OCI-LY7 (cell line): ENCODE data around the gene MAP2K2. TPM values are rescaled to one million over a fixed set of nuclear protein-coding genes. Genes with fewer than 3 reads are reported as not detected.

Experiments used
- BruUV-seq: library from RNA; stranded (reverse); fragments of 400-500 nt; replicated peaks from 2 replicates; lab custom pipeline; 2021; lab: Mats Ljungman, UMichigan
- CTCF ChIA-PET: fragments of 300-600 bp; sonication (Branson Sonifier 250); formaldehyde crosslinking; loops from one replicate; lab custom pipeline; 2022; ENCODE audit warnings: antibody characterized with exemption; ENCODE audit not compliant: unreplicated experiment; lab: Charles Lee
- POLR2A ChIA-PET: fragments of 300-600 bp; sonication (Branson Sonifier 250); formaldehyde crosslinking; loops from one replicate; lab custom pipeline; 2022; ENCODE audit warnings: antibody characterized with exemption; lab: Charles Lee
- DNase-seq: peaks from one replicate; pipeline ENCODE4 v3.0.0-alpha.2; 2015; ENCODE audit warnings: low spot score
- H2AFZ ChIP-seq: fragments of 200-600 bp; sonication (generic), shearing (Covaris generic); 2 replicates; pipeline ENCODE4 v1.6.1; 2014; ENCODE audit warnings: mild to moderate bottlenecking, antibody characterized with exemption, low read length, moderate library complexity
- H3K27ac ChIP-seq: fragments of 200-600 bp; sonication (generic); 2 replicates; pipeline ENCODE4 v1.5.1; 2014; ENCODE audit warnings: mixed run types, low read depth, mild to moderate bottlenecking, moderate library complexity, low read length, inconsistent platforms; ENCODE audit not compliant: poor library complexity, severe bottlenecking
- H3K36me3 ChIP-seq: fragments of 200-600 bp; sonication (generic); 2 replicates; pipeline ENCODE4 v1.6.1; 2014; ENCODE audit warnings: mild to moderate bottlenecking, antibody characterized with exemption, low read length, moderate library complexity, mixed read lengths; ENCODE audit not compliant: insufficient read depth
- H3K4me1 ChIP-seq: fragments of 200-600 bp; sonication (generic); 2 replicates; pipeline ENCODE4 v1.5.1; 2014; ENCODE audit warnings: mild to moderate bottlenecking, low read length; ENCODE audit not compliant: insufficient read depth, poor library complexity, severe bottlenecking
- H3K4me2 ChIP-seq: fragments of 200-600 bp; sonication (generic); 2 replicates; pipeline ENCODE4 v1.6.1; 2014; ENCODE audit warnings: mild to moderate bottlenecking, low read length
- H3K4me3 ChIP-seq: fragments of 200-600 bp; sonication (generic); 2 replicates; pipeline ENCODE4 v1.5.1; 2014; ENCODE audit warnings: mild to moderate bottlenecking, low read depth, low read length; ENCODE audit not compliant: poor library complexity, severe bottlenecking
- H3K79me2 ChIP-seq: fragments of 200-600 bp; sonication (generic); 2 replicates; pipeline ENCODE4 v1.6.1; 2016; ENCODE audit warnings: low read depth, mild to moderate bottlenecking, low read length, moderate library complexity, mixed read lengths; ENCODE audit not compliant: insufficient read depth
- H3K9me2 ChIP-seq: fragments of 200-600 bp; sonication (generic); 2 replicates; pipeline ENCODE4 v1.6.1; 2016; ENCODE audit warnings: mild to moderate bottlenecking, low read length, mixed read lengths; ENCODE audit not compliant: insufficient read depth
- H3K9me3 ChIP-seq: fragments of 200-600 bp; sonication (generic); 2 replicates; pipeline ENCODE4 v1.6.1; 2014; ENCODE audit warnings: mild to moderate bottlenecking, mixed run types, low read length, mixed read lengths
- H4K20me1 ChIP-seq: fragments of 200-600 bp; sonication (generic); 2 replicates; pipeline ENCODE4 v1.6.1; 2014; ENCODE audit warnings: mild to moderate bottlenecking, antibody characterized with exemption, low read length, moderate library complexity, mixed read lengths; ENCODE audit not compliant: insufficient read depth
- CTCF ChIP-seq: fragments of 200-600 bp; sonication (generic); conservative IDR thresholded peaks from 2 replicates; pipeline ENCODE4 v1.5.1; 2014; ENCODE audit warnings: mild to moderate bottlenecking, antibody characterized with exemption, low read length, moderate library complexity, mixed read lengths
- EZH2phosphoT487 ChIP-seq: fragments of 200-600 bp; sonication (generic); IDR thresholded peaks from 2 replicates; pipeline ENCODE4 v1.6.1; 2018; ENCODE audit warnings: low read depth, borderline replicate concordance, mild to moderate bottlenecking, mixed run types, antibody characterized with exemption, low read length, moderate library complexity, mixed read lengths
- intact Hi-C: fragments of 100-400 bp; cut with micrococcal nuclease; formaldehyde crosslinking; loops from one replicate; pipeline ENCODE4 v1.10.0; 2022; ENCODE audit not compliant: unreplicated experiment
- total RNA-seq, 2 experiments: library from RNA; depleted of rRNA in 1 of 2; stranded (reverse); fragments of >200 nt in 1 of 2; shearing (Covaris generic) in 1 of 2; gene quantifications; 2 replicates each; pipeline ENCODE4 v1.2.3, GENCODE V29; 2014 to 2022

MAP2K2 gene
- total RNA-seq, 2 experiments from 2014 or later: 105 to 116 TPM

GRCh38 chr19:4140237-4140711, 16.4 kb upstream of the MAP2K2 start:
- Histone ChIP-seq H4K20me1 (no peaks in the 10 kb centered on the region), H3K27ac (no peak overlapping the region), H3K9me2 (no peaks in the 10 kb centered on the region), H3K4me3 (peak overlapping the region; percentile 14), H3K4me1 (peaks cover 8% of the 10 kb centered on the region), H3K9me3 (no peaks in the 10 kb centered on the region), H2AFZ (peak overlapping the region; percentile 96), H3K36me3 (no peaks in the 10 kb centered on the region), H3K4me2 (peak overlapping the region; percentile 52), H3K79me2 (no peaks in the 10 kb centered on the region)
- DNase-seq: peak; percentile 85
- POLR2A ChIA-PET: interaction anchor here (0.7 kb wide), 2 partner anchors 138 to 332 kb away, joined by 3 to 4 read pairs; partner anchors contain the start of gene HDGFL2
- TF ChIP-seq CTCF (peak; percentile 66; the same call in 1 of the 2 replicates), EZH2phosphoT487 (no peak)
- no TSS peak for BruUV-seq
- intact Hi-C loops: loop anchor here (1.0 kb wide), 1 partner anchor 46 kb away; no protein-coding TSS in a partner anchor
- CTCF ChIA-PET: no interaction called here

- intact Hi-C loops: loop anchor here (1.0 to 5.0 kb wide), 3 partner anchors 47 to 153 kb away; partner anchors contain the start of gene ZBTB7A
- peak overlapping the region; percentile 96; the same call in 1 of the 2 replicates for H2AFZ ChIP-seq
Observed at GRCh38 chr19:4139614-4140236, 15.8 kb upstream of the MAP2K2 start.

More at GRCh38 chr19:4139614-4140236, 15.8 kb upstream of the MAP2K2 start:
- H3K79me2 ChIP-seq: no peaks in the 10 kb centered on the region
- no peak overlapping the region for H3K27ac ChIP-seq
- H3K9me2 ChIP-seq: no peaks in the 10 kb centered on the region
- H3K9me3 ChIP-seq: no peaks in the 10 kb centered on the region
- peak; percentile 70 for DNase-seq
- H3K4me3 ChIP-seq: no peak overlapping the region
- BruUV-seq: no TSS peak
- peak; percentile 86 for TF ChIP-seq CTCF
- TF ChIP-seq EZH2phosphoT487: no peak
- 0 out of 2 replicates have a peak overlapping the region, but pooled peaks have one; percentile 52 for H3K4me2 ChIP-seq
- H4K20me1 ChIP-seq: no peaks in the 10 kb centered on the region
- peaks cover 8% of the 10 kb centered on the region for H3K4me1 ChIP-seq
- ChIA-PET POLR2A (interaction anchor here (0.6 to 0.7 kb wide), 3 partner anchors 9 to 332 kb away, joined by 3 to 6 read pairs (median 4); partner anchors contain the start of gene HDGFL2), CTCF (interaction anchor here (0.5 to 0.6 kb wide), 2 partner anchors 73 to 125 kb away, joined by 3 to 20 read pairs; partner anchors contain the start of gene ZBTB7A)
- H3K36me3 ChIP-seq: no peaks in the 10 kb centered on the region
